ENCODE data around the gene BFAR. TPM values are rescaled to one million over a fixed set of nuclear protein-coding genes. Genes with fewer than 3 reads are reported as not detected.

Gene BFAR
- total RNA-seq, result 50.3 and 52.3 TPM in 2 replicates

GRCh38 chr16:14632693-14633569 lies at the start of gene BFAR:
Gene BFAR (plus strand): TSS chr16:14632951. CDS start chr16:14644347, 11,396 bp downstream.

GRCh38 chr16:14629919-14630619 lies 2.7 kb upstream of the BFAR start, which contains the start of gene PARN:
Gene PARN (minus strand): TSS chr16:14630260. CDS start chr16:14630125, 135 bp downstream.

GRCh38 chr16:14694129-14694528 lies 61.4 kb downstream of the BFAR start, which contains the start of gene PLA2G10:
Gene PLA2G10 (minus strand): TSS chr16:14694308. CDS start chr16:14694229, 79 bp downstream.

GRCh38 chr16:14703156-14704011 lies 70.6 kb downstream of the BFAR start, which contains the start of gene NPIPA3:
Gene NPIPA3 (plus strand): TSS chr16:14703411. CDS start chr16:14708944, 5,533 bp downstream.

Other genes starting within 250 kb of the BFAR start
- 27.5 and 28.4 TPM in 2 replicates for gene PARN, start 2.7 kb upstream of the BFAR start, total RNA-seq
- not detected in 2 replicates for gene PLA2G10, start 61.4 kb downstream of the BFAR start, total RNA-seq
- gene NPIPA3, start 70.5 kb downstream of the BFAR start, total RNA-seq, result 1.3 and 1.7 TPM in 2 replicates
- 1.7 TPM in 1 of 2 replicates, not detected in the other for gene NPIPA2, start 109.6 kb downstream of the BFAR start, total RNA-seq
- gene NOMO1, start 200.8 kb downstream of the BFAR start, total RNA-seq, result 124 and 127 TPM in 2 replicates

Data from aortic smooth muscle cell (primary cell).